ENCODE results near the gene ZNF670.
"Not testable (repeated sequence)": the region's sequence is repeated elsewhere in the genome, so short reads cannot be mapped to it uniquely, and the experiment has no call there.

ZNF670 gene

GRCh38 chr1:247043406-247043805 lies 35.2 kb downstream of the ZNF670 start:
- no peak for DNase-seq

- no peak for DNase-seq
Measured at GRCh38 chr1:247037511-247038320, 40.9 kb downstream of the ZNF670 start.

- not testable (repeated sequence) for DNase-seq
Measured at GRCh38 chr1:247032306-247032705, 46.3 kb downstream of the ZNF670 start.
